ENCODE measurements around the gene RBFOX1. TPM values are rescaled to one million over a fixed set of nuclear protein-coding genes. Genes with fewer than 3 reads are reported as not detected.

RBFOX1 gene
- total RNA-seq, 2 donors from 2014 or later, result not detected

DNA sequence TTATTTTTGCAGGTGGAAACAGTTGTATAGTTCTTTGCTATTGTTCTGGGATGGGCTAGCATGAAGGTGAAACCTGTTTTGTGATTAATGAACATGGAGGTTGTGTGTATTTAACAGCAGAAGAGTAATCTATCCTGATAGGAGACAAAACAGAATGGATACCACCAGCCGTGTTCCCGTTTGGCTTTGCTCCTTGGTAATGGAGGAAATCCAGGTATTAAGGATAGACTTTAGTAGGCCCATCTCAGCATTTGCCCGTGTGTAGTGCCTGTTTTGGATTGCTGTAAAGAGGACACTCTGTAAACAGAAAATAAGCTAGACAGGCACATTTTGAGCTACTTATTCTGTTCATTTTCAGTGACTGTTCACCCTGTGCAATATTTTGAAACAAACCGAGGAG lies 215.1 kb downstream of the RBFOX1 start:
- H3K27ac ChIP-seq, result no peak overlapping the region
- DNase-seq (no peak), ATAC-seq (no peak)
- WGBS, 2 donors, result 41 to 45% methylated on average over 4 of the region's 4 CpGs
- intact Hi-C loops (cut with DNase I), result no loop called here
- no peaks in the 10 kb centered on the region for H3K9me3 ChIP-seq
- H3K36me3 ChIP-seq (replicated peaks in 1 of 2; ENCODE audit: insufficient read depth in 1 of 2, low read depth in 2 of 2), result no peaks in the 10 kb centered on the region
- TF ChIP-seq, protein P1, sequence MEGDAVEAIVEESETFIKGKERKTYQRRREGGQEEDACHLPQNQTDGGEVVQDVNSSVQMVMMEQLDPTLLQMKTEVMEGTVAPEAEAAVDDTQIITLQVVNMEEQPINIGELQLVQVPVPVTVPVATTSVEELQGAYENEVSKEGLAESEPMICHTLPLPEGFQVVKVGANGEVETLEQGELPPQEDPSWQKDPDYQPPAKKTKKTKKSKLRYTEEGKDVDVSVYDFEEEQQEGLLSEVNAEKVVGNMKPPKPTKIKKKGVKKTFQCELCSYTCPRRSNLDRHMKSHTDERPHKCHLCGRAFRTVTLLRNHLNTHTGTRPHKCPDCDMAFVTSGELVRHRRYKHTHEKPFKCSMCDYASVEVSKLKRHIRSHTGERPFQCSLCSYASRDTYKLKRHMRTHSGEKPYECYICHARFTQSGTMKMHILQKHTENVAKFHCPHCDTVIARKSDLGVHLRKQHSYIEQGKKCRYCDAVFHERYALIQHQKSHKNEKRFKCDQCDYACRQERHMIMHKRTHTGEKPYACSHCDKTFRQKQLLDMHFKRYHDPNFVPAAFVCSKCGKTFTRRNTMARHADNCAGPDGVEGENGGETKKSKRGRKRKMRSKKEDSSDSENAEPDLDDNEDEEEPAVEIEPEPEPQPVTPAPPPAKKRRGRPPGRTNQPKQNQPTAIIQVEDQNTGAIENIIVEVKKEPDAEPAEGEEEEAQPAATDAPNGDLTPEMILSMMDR (IDR thresholded peaks at IDR 0.05), result no peak
- no peak for TF ChIP-seq POLR2A (IDR thresholded peaks at IDR 0.05)
- H3K27me3 ChIP-seq, result no peaks in the 10 kb centered on the region
- no peaks in the 10 kb centered on the region for H3K4me1 ChIP-seq
- H3K4me3 ChIP-seq, result no peak overlapping the region

DNA sequence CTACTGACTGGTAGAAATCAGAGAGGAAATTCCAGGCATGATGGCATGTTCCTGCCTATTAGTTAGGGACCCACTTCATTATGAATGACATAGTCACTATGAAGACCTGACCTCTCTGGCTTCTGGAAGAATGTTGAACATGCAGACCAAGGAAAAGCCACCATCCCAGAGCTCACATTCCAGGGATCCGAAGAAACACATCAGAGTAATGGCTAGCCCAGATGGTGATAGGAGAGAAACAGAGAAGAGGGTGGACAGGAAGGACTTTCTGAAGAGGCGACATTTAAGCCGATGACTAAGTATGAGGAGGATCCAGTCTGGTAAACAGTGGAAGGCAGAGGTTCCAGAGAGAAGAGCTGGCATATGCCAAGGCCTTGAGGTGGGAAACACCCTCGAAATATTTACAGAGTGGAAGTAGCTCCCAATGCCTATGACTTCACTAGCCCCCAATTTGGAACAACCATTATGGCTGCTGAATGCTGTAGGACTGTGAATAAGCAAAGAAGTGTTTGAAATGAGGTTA lies 216.2 kb downstream of the RBFOX1 start:
- no peak for ATAC-seq

DNA sequence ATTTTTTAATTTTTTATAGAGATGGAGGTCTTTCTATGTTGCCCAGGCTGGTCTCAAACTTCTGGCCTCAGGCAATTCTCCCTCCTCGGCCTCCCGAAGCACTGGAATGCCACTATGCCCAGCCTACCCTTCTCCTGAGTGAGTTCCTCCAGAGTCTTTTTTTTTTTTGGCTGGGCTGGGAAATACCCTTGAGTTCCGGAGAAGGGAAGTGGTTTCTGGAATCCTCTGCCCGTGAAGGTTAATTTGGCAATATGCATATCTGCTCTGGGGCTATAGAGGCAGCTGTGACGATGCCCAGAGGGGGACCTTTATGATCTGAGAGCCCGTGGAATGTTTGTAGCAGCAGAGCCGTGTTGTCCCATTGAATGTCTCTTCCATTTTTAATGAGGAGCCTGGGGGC lies 217.5 kb downstream of the RBFOX1 start:
- Histone ChIP-seq H3K4me1 (no peaks in the 10 kb centered on the region), H3K9me3 (no peaks in the 10 kb centered on the region), H3K4me3 (no peak overlapping the region), H3K27ac (no peak overlapping the region), H3K36me3 (replicated peaks in 1 of 2; ENCODE audit: insufficient read depth in 1 of 2, low read depth in 2 of 2) (no peaks in the 10 kb centered on the region), H3K27me3 (no peaks in the 10 kb centered on the region)
- intact Hi-C loops (cut with DNase I), result no loop called here
- no peak for TF ChIP-seq POLR2A (IDR thresholded peaks at IDR 0.05)
- TF ChIP-seq, protein P1 (IDR thresholded peaks at IDR 0.05), result no peak
- ATAC-seq, result no peak
- 69 to 75% methylated on average over 7 of the region's 7 CpGs for WGBS, 2 donors
- DNase-seq, result no peak

More for the DNA sequence above, 216.2 kb downstream of the RBFOX1 start:
- no peak for DNase-seq
- WGBS, 2 donors, result 69 to 71% methylated on average over 4 of the region's 4 CpGs
- Histone ChIP-seq H3K27ac (no peak overlapping the region), H3K9me3 (no peaks in the 10 kb centered on the region), H3K4me3 (no peak overlapping the region), H3K4me1 (no peaks in the 10 kb centered on the region), H3K27me3 (no peaks in the 10 kb centered on the region), H3K36me3 (replicated peaks in 1 of 2; ENCODE audit: insufficient read depth in 1 of 2, low read depth in 2 of 2) (no peaks in the 10 kb centered on the region)
- intact Hi-C loops (cut with DNase I), result no loop called here
- TF ChIP-seq, protein P1 (IDR thresholded peaks at IDR 0.05), result no peak
- no peak for TF ChIP-seq POLR2A (IDR thresholded peaks at IDR 0.05)

DNA sequence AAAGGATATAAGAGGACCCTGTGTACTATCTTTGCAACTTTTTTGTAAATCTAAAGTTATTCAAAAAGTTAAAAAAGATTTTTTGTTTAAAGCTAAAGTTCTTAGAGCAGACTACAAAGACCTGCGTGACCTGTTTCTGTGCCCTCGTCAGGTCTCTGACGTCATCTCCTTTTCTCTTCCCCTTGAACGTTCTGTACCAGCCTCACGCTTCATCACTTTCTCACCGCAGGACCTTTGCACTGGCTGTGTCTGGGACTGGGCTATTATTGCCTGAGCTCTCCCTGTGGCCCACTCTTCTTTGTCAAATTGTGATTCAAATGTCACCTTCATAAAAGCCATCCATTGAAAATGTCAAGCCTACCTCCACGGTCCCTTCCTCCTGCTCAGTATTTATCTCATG lies 222.8 kb downstream of the RBFOX1 start:
- ATAC-seq, result no peak
- no peak overlapping the region for H3K4me3 ChIP-seq
- 71 to 75% methylated on average over 7 of the region's 7 CpGs for WGBS, 2 donors
- no peak overlapping the region for H3K27ac ChIP-seq
- intact Hi-C loops (cut with DNase I), result no loop called here
- TF ChIP-seq, protein P1 (IDR thresholded peaks at IDR 0.05), result no peak
- TF ChIP-seq POLR2A (IDR thresholded peaks at IDR 0.05), result no peak
- H3K27me3 ChIP-seq, result no peaks in the 10 kb centered on the region
- no peak for DNase-seq
- no peaks in the 10 kb centered on the region for H3K36me3 ChIP-seq (replicated peaks in 1 of 2; ENCODE audit: insufficient read depth in 1 of 2, low read depth in 2 of 2)
- no peaks in the 10 kb centered on the region for H3K4me1 ChIP-seq
- H3K9me3 ChIP-seq, result no peaks in the 10 kb centered on the region

DNA sequence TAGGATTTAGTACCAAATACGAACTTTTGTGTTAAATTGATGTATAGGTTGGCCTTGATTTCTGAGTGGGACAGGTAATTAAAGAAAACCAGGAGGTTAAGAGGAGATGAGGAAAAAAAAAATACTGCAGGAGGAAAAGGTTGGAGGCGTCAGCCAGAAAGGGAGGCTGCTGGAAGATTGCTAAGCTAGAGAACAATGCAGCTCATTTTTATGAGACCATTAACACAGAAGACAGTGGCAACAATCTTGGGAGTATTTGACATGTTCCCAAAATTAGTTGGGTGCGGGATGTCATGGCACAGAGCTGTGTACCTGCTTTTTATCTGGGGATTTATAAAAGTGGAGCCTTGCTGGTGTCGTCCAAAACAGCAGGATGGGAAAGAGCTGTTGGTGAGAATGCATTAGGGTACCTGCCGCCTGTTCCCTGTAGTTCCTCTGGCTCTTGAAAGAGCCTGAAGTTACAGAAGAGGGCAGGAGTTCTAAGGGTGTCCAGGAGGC lies 229.3 kb downstream of the RBFOX1 start:
- no peak for ATAC-seq
- intact Hi-C loops (cut with DNase I), result no loop called here
- Histone ChIP-seq H3K4me1 (no peaks in the 10 kb centered on the region), H3K27me3 (no peaks in the 10 kb centered on the region), H3K4me3 (no peak overlapping the region), H3K9me3 (no peaks in the 10 kb centered on the region), H3K36me3 (replicated peaks in 1 of 2; ENCODE audit: insufficient read depth in 1 of 2, low read depth in 2 of 2) (no peaks in the 10 kb centered on the region), H3K27ac (no peak overlapping the region)
- DNase-seq, result no peak
- TF ChIP-seq, protein P1 (IDR thresholded peaks at IDR 0.05), result no peak
- TF ChIP-seq POLR2A (IDR thresholded peaks at IDR 0.05), result no peak
- WGBS, 2 donors, result 46 to 57% methylated on average over 5 of the region's 5 CpGs
